GM10266 (cell line): ENCODE measurements around the gene PNLDC1.

ENCODE experiments used
- DNase-seq: peaks from one replicate; pipeline ENCODE4 v3.0.0; 2012; ENCODE audit errors: extremely low spot score
- CTCF ChIP-seq: IDR thresholded peaks from 2 replicates; pipeline ENCODE4 v1.5.1; 2012; ENCODE audit warnings: mild to moderate bottlenecking, low read depth; ENCODE audit not compliant: control insufficient read depth, insufficient read depth; ENCODE audit errors: missing control alignments

PNLDC1 gene

GRCh38 chr6:159831373-159831679 is 31.2 kb downstream of the PNLDC1 start:
- no peak for DNase-seq
- no peak for TF ChIP-seq CTCF

DNA sequence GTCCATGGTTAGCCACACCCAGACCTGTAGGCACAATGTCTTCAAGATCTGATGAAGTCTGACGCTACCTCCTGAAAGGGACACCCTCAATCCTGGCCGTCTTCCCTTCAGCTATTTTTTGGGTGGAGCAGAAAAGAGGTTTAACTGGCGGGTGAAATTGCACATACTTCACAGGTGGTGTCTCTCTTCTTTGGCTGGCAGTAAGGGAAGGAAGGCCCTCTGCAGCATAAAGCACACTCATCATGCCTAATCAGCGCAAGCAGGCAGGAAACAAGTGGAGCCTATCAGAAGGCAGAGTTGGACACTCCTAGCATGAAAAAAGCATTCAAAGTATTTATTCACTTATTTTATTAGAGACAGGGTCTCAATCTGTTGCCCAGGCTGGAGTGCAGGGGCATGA is 32.9 kb downstream of the PNLDC1 start:
- no peak for DNase-seq
- no peak for TF ChIP-seq CTCF

DNA sequence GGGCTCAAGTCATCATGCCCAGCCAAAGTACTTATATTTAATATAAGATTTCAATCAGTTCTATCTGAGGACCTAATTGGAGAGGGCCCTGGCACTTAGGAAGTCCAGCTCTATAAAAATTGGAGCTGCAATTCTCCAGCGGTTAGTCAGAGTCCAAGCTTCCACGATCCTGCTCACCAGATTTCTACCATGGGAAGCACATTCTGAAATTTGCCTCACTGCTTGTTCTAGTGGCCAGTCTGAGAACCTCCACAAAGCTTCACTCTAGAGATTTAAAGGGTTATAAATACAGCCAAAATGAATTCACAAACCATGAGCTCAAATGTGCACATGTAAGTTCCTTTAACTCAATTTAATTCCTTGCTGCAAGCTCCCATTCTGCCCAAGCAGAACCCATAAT is 33.5 kb downstream of the PNLDC1 start:
- TF ChIP-seq CTCF: no peak
- no peak for DNase-seq

DNA sequence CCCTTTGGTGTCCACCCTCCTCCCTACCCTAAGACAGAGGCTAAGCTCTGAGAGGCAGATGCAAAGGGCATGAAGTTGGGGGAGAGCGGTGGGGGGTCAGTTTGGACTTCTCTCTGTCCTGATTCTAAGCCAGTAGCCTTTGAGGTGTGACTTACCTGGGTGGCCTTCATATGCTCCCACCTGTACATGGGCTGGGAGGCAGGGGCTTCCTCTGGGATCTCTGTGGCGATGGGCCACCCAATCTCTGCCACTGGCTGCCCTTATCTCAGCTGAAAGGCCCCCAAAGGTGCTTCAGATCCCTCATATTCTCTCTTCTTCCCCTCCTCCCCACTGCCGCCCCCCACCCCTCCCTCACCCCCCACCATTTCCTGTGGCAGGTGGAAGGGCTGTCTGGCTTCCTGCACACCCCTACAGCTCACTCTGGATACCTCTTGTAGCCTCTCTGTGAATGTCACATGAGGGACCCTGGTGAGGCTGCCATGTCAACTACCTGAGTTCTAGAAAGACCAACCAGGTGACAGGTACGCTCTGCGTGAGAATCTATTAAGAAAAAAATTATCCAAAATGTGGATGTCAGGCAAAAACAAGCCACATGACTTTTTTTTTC is 34.0 kb downstream of the PNLDC1 start:
- DNase-seq: no peak

GRCh38 chr6:159836718-159837490 is 36.8 kb downstream of the PNLDC1 start:
- TF ChIP-seq CTCF: no peak
- DNase-seq: no peak

More for the DNA sequence above, 34.0 kb downstream of the PNLDC1 start:
- TF ChIP-seq CTCF: no peak

DNA sequence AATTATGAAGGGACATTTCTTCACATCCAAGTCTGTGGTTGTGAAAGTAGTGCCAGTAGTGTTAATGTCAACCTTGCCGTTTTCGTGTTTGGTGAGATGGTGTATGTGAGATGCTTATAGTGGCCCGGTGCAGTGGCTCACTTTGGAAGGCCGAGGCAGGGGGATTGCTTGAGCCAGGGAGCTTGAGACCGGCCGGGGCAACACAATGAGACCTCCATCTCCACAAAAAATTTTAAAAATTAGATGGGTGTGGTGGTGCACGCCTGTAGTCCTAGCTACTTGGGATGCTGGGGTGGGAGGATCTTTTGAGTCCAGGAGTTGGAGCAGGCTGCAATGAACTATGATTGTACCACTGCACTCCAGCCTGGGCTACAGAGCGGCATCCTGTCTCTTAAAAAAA is 37.4 kb downstream of the PNLDC1 start:
- TF ChIP-seq CTCF: no peak
- no peak for DNase-seq

DNA sequence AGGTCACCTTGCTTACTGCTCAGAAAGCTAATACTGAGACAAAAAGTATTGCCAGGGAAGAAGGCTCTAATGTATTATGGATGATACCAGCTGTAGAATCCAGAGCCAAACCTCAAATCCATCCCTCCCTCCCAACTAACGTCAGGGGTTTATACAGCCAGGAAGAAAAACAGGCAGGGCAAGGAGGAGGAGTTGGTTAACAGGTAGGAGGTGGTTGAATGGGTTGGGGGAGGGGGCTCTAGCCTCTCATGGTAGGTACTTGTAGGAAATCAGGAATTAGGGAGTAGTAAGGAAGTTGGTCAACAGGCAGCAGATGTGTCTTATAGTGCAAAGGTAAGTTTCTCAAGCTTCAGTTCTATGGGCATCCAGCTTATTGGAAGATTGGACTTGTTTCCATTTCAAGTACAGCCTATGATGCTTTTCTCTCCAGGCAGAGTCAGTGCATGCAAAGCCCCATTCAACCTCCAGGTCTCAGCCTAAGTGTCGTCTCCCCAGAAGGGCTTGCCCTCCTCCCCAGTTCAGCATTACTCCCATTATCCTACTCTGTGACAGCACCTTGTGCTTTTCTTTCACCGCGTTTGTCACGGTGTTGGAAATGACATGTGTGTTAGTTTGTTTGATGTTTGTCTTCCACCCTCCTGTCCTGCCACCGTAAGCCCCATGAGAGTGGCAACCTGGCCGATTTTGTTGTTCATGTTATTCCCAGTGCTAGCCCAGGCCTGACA is 38.1 kb downstream of the PNLDC1 start:
- DNase-seq: no peak
- TF ChIP-seq CTCF: no peak
